HCT116 (cell line): ENCODE measurements around the gene PTX3. TPM values are rescaled to one million over a fixed set of nuclear protein-coding genes. Genes with fewer than 3 reads are reported as not detected.

ENCODE experiments used
- ATAC-seq: fragments of 200-7000 bp; cut with Tn5 transposase; 2 replicates; pipeline ENCODE4 v1.9.1; 2020; ENCODE audit warnings: mild to moderate bottlenecking, moderate library complexity
- BruUV-seq: library from RNA; stranded (reverse); fragments of 400-500 nt; replicated peaks from 2 replicates; lab custom pipeline; 2021; lab: Mats Ljungman, UMichigan
- CTCF ChIA-PET: fragments of 300-600 bp; sonication (Branson Sonifier 250); formaldehyde crosslinking; loops from one replicate; lab custom pipeline; 2021; ENCODE audit warnings: antibody characterized with exemption; lab: Charles Lee
- POLR2A ChIA-PET: fragments of 300-600, 350-600 bp; sonication (Branson Sonifier 250); formaldehyde crosslinking; loops from one replicate; lab custom pipeline; 2021; ENCODE audit warnings: antibody characterized with exemption; lab: Charles Lee
- RAD21 ChIA-PET, 2 experiments: fragments of 300-600 bp; sonication (Branson Sonifier 250); formaldehyde crosslinking; loops; one replicate each; lab custom pipeline; 2023; ENCODE audit warnings: low total read pairs in 2 of 2; ENCODE audit not compliant: uncharacterized antibody in 2 of 2, unreplicated experiment in 2 of 2, low non-redundant PET in 1 of 2; lab: Charles Lee
- DNase-seq: peaks from one replicate; pipeline ENCODE4 v3.0.0-alpha.2; 2010; ENCODE audit warnings: low read depth, low spot score
- H2AFZ ChIP-seq: fragments of 200-600 bp; shearing (Covaris generic), sonication (generic); 2 replicates; pipeline ENCODE4 v1.6.1; 2017; ENCODE audit warnings: low read depth, mixed run types, mixed read lengths, antibody characterized with exemption, low read length; ENCODE audit not compliant: poor library complexity, severe bottlenecking
- H3K27ac ChIP-seq: 2 replicates; pipeline ENCODE4 v1.5.1; 2012; ENCODE audit warnings: low read depth, low read length
- H3K27me3 ChIP-seq: fragments of 200-600 bp; sonication (generic); 2 replicates; pipeline ENCODE4 v1.6.1; 2016; ENCODE audit warnings: mixed run types, low read length, mixed read lengths; ENCODE audit not compliant: insufficient read depth
- H3K36me3 ChIP-seq, 2 experiments: fragments of 200-500 bp in 1 of 2; fragments of 200-600 bp in 1 of 2; sonication (Bioruptor generic) in 1 of 2; sonication (generic) in 1 of 2; 2 replicates each; pipeline versions ENCODE4 v1.5.1 to v1.6.1; 2014 to 2016; ENCODE audit warnings: low read length in 2 of 2, inconsistent platforms in 1 of 2, mixed read lengths in 1 of 2, mixed run types in 1 of 2; ENCODE audit not compliant: insufficient read depth in 2 of 2, control insufficient read depth in 1 of 2
- H3K4me1 ChIP-seq, 2 experiments: fragments of 200-600 bp in 1 of 2; sonication (generic) in 1 of 2; 2 replicates each; pipeline versions ENCODE4 v1.5.1 to v1.6.1; 2012 to 2017; ENCODE audit warnings: low read length in 2 of 2, inconsistent platforms in 1 of 2, mild to moderate bottlenecking in 1 of 2, mixed read lengths in 1 of 2, mixed run types in 1 of 2, moderate library complexity in 1 of 2; ENCODE audit not compliant: insufficient read depth in 2 of 2, control insufficient read depth in 1 of 2
- H3K4me2 ChIP-seq: fragments of 200-600 bp; sonication (generic); 2 replicates; pipeline ENCODE4 v1.6.1; 2017; ENCODE audit warnings: mixed run types, low read length, mixed read lengths
- H3K4me3 ChIP-seq, 2 experiments: fragments of 200-600 bp in 1 of 2; sonication (generic) in 1 of 2; replicated peaks in 1 of 2; 2 replicates each; pipeline ENCODE4 v1.5.1; 2011 to 2016; ENCODE audit warnings: low read length in 2 of 2, control low read depth in 1 of 2, low read depth in 1 of 2, mild to moderate bottlenecking in 1 of 2, mixed read lengths in 1 of 2, mixed run types in 1 of 2
- H3K79me2 ChIP-seq: fragments of 200-600 bp; sonication (generic); 2 replicates; pipeline ENCODE4 v1.6.1; 2017; ENCODE audit warnings: mild to moderate bottlenecking, mixed run types, low read length, moderate library complexity, mixed read lengths; ENCODE audit not compliant: insufficient read depth
- H3K9ac ChIP-seq: fragments of 200-600 bp; sonication (generic); 2 replicates; pipeline ENCODE4 v1.6.1; 2016; ENCODE audit warnings: low read length, mixed read lengths
- H3K9me2 ChIP-seq: fragments of 200-600 bp; sonication (generic), shearing (Covaris generic); 2 replicates; pipeline ENCODE4 v1.6.1; 2017; ENCODE audit warnings: mixed run types, mild to moderate bottlenecking, moderate library complexity; ENCODE audit not compliant: insufficient read depth
- H3K9me3 ChIP-seq, 2 experiments: fragments of 200-500 bp in 1 of 2; fragments of 200-600 bp in 1 of 2; sonication (Bioruptor generic) in 1 of 2; sonication (generic) in 1 of 2; 2 replicates each; pipeline ENCODE4 v1.6.1; 2014 to 2017; ENCODE audit warnings: low read length in 2 of 2, mixed read lengths in 2 of 2, inconsistent platforms in 1 of 2, low read depth in 1 of 2, mild to moderate bottlenecking in 1 of 2, mixed run types in 1 of 2, moderate library complexity in 1 of 2; ENCODE audit not compliant: control insufficient read depth in 1 of 2, insufficient read depth in 1 of 2
- H4K20me1 ChIP-seq: fragments of 200-600 bp; sonication (generic), shearing (Covaris generic); 2 replicates; pipeline ENCODE4 v1.6.1; 2017; ENCODE audit warnings: mixed run types, mild to moderate bottlenecking, moderate library complexity; ENCODE audit not compliant: insufficient read depth
- ATF3 ChIP-seq: IDR thresholded peaks from 2 replicates; pipeline ENCODE4 v1.6.1; 2012
- CBX3 ChIP-seq: IDR thresholded peaks from 2 replicates; pipeline ENCODE4 v1.6.1; 2012; ENCODE audit warnings: low read depth
- EGR1 ChIP-seq: IDR thresholded peaks from 2 replicates; pipeline ENCODE4 v1.6.1; 2012; ENCODE audit warnings: low read depth
- ELF1 ChIP-seq: IDR thresholded peaks from 2 replicates; pipeline ENCODE4 v1.6.1; 2012; ENCODE audit warnings: low read depth, borderline replicate concordance
- EZH2 ChIP-seq: fragments of 200-600 bp; sonication (generic); IDR thresholded peaks from 2 replicates; pipeline ENCODE4 v1.6.1; 2017; ENCODE audit warnings: antibody characterized with exemption, mixed run types
- EZH2phosphoT487 ChIP-seq: fragments of 200-600 bp; IDR thresholded peaks from 2 replicates; pipeline ENCODE4 v1.6.1; 2018; ENCODE audit warnings: antibody characterized with exemption, borderline replicate concordance
- FOSL1 ChIP-seq: IDR thresholded peaks from 2 replicates; pipeline ENCODE4 v1.6.1; 2012; ENCODE audit warnings: low read depth
- JUND ChIP-seq: IDR thresholded peaks from 2 replicates; pipeline ENCODE4 v1.6.1; 2012
- POLR2A ChIP-seq: IDR thresholded peaks from 2 replicates; pipeline ENCODE4 v1.7.0; 2011; ENCODE audit warnings: borderline replicate concordance; ENCODE audit not compliant: insufficient read depth, insufficient read length; ENCODE audit errors: extremely low read depth
- POLR2AphosphoS5 ChIP-seq: IDR thresholded peaks from 2 replicates; pipeline ENCODE4 v1.6.1; 2011; ENCODE audit warnings: mild to moderate bottlenecking, low read depth, low read length, moderate library complexity
- RAD21 ChIP-seq: IDR thresholded peaks from 2 replicates; pipeline ENCODE4 v1.6.1; 2012; ENCODE audit warnings: low read depth, mild to moderate bottlenecking
- REST ChIP-seq: IDR thresholded peaks from 2 replicates; pipeline ENCODE4 v1.6.1; 2012; ENCODE audit warnings: low read depth
- SIN3A ChIP-seq: IDR thresholded peaks from 2 replicates; pipeline ENCODE4 v1.6.1; 2012; ENCODE audit warnings: low read depth
- SP1 ChIP-seq: IDR thresholded peaks from 2 replicates; pipeline ENCODE4 v1.6.1; 2012; ENCODE audit warnings: low read depth
- SRF ChIP-seq: IDR thresholded peaks from 2 replicates; pipeline ENCODE4 v1.6.1; 2012; ENCODE audit warnings: low read depth
- TCF7L2 ChIP-seq: IDR thresholded peaks from 2 replicates; pipeline ENCODE4 v1.7.0; 2011; ENCODE audit warnings: borderline replicate concordance, inconsistent platforms; ENCODE audit not compliant: insufficient read depth, insufficient read length; ENCODE audit errors: extremely low read depth
- YY1 ChIP-seq: IDR thresholded peaks from 2 replicates; pipeline ENCODE4 v1.6.1; 2011; ENCODE audit warnings: low read length, low read depth, moderate library complexity, mild to moderate bottlenecking; ENCODE audit not compliant: insufficient replicate concordance; ENCODE audit errors: extremely low read depth
- ZBTB33 ChIP-seq: IDR thresholded peaks from 2 replicates; pipeline ENCODE4 v1.6.1; 2011; ENCODE audit warnings: mild to moderate bottlenecking, low read length, moderate library complexity; ENCODE audit not compliant: insufficient replicate concordance; ENCODE audit errors: extremely low read depth
- ZFX ChIP-seq: fragments of 450-650 bp; IDR thresholded peaks from 2 replicates; pipeline ENCODE4 v1.6.1; 2017
- ZNF274 ChIP-seq: fragments of 200-500 bp; sonication (Bioruptor generic); IDR thresholded peaks from 2 replicates; pipeline ENCODE4 v1.6.1; 2014; ENCODE audit warnings: mild to moderate bottlenecking, low read depth, low read length, inconsistent platforms
- intact Hi-C: fragments of 100-400 bp; cut with micrococcal nuclease; formaldehyde crosslinking; loops from 2 replicates; pipeline ENCODE4 v1.10.0; 2022
- total RNA-seq: library from RNA; stranded (reverse); gene quantifications from one replicate; pipeline ENCODE4 v1.2.1, GENCODE V29; 2021; ENCODE audit not compliant: unreplicated experiment

Gene PTX3
- total RNA-seq, 1 experiment from 2014 or later, result 0.37 TPM

- intact Hi-C loops, result no loop called here
- no peak overlapping the region for H2AFZ ChIP-seq
- RAD21 ChIA-PET, result no interaction called here
- no peak overlapping the region for H3K4me3 ChIP-seq
- H3K9me3 ChIP-seq, result no peaks in the 10 kb centered on the region
- H3K4me2 ChIP-seq, result no peak overlapping the region
- DNase-seq, result no peak
- TF ChIP-seq POLR2AphosphoS5 (no peak), TCF7L2 (no peak), CBX3 (no peak), YY1 (no peak), RAD21 (no peak), JUND (no peak), ELF1 (no peak), EZH2phosphoT487 (no peak), EGR1 (no peak), FOSL1 (no peak), SIN3A (no peak), POLR2A (no peak), REST (no peak), ATF3 (no peak), EZH2 (no peak), ZBTB33 (no peak), ZNF274 (no peak), SP1 (no peak), ZFX (no peak), SRF (no peak)
- TF ChIP-seq, all 23 proteins: peak for 0
- Histone ChIP-seq H3K27ac (no peak overlapping the region), H3K9me2 (no peaks in the 10 kb centered on the region), H3K9ac (no peak overlapping the region), H3K4me1 (no peaks in the 10 kb centered on the region), H3K79me2 (no peaks in the 10 kb centered on the region), H4K20me1 (no peaks in the 10 kb centered on the region), H3K36me3 (no peaks in the 10 kb centered on the region), H3K27me3 (no peaks in the 10 kb centered on the region)
- ChIA-PET CTCF (no interaction called here), POLR2A (no interaction called here)
- BruUV-seq, result no TSS peak
- ATAC-seq, result no peak
Measured at GRCh38 chr3:157479464-157480243, 43.0 kb downstream of the PTX3 start.
